Measurements from ENCODE around the gene PPP3CA.

The PPP3CA gene

GRCh38 chr4:101081695-101082369, 265.5 kb downstream of the PPP3CA start:
- DNase-seq, result no peak

- DNase-seq, result no peak
Measured at GRCh38 chr4:101081166-101081565, 266.2 kb downstream of the PPP3CA start.

- DNase-seq, result no peak
Measured at GRCh38 chr4:101078950-101079349, 268.4 kb downstream of the PPP3CA start.

GRCh38 chr4:101076032-101076431, 271.3 kb downstream of the PPP3CA start:
- no peak for DNase-seq

GRCh38 chr4:101075536-101075935, 271.8 kb downstream of the PPP3CA start:
- no peak for DNase-seq

GRCh38 chr4:101074326-101074725, 273.0 kb downstream of the PPP3CA start:
- no peak for DNase-seq

- DNase-seq, result no peak
Measured at GRCh38 chr4:101071241-101071640, 276.1 kb downstream of the PPP3CA start.

GRCh38 chr4:101068115-101068514, 279.2 kb downstream of the PPP3CA start:
- no peak for DNase-seq

GRCh38 chr4:101067383-101067782, 279.9 kb downstream of the PPP3CA start:
- DNase-seq, result no peak

- DNase-seq, result no peak
Measured at GRCh38 chr4:101066626-101067170, 280.6 kb downstream of the PPP3CA start.

GRCh38 chr4:101065935-101066485, 281.3 kb downstream of the PPP3CA start:
- no peak for DNase-seq

- no peak for DNase-seq
Measured at GRCh38 chr4:101065346-101065745, 282.0 kb downstream of the PPP3CA start.

GRCh38 chr4:101064541-101065180, 282.7 kb downstream of the PPP3CA start:
- no peak for DNase-seq

GRCh38 chr4:101055392-101055791, 291.9 kb downstream of the PPP3CA start:
- no peak for DNase-seq

GRCh38 chr4:101050837-101051205, 296.5 kb downstream of the PPP3CA start:
- DNase-seq, result no peak

GRCh38 chr4:101050088-101050836, 297.1 kb downstream of the PPP3CA start:
- no peak for DNase-seq

GRCh38 chr4:101049549-101050001, 297.8 kb downstream of the PPP3CA start:
- DNase-seq, result no peak

- no peak for DNase-seq
Measured at GRCh38 chr4:101044766-101045165, 302.6 kb downstream of the PPP3CA start.

- no peak for DNase-seq
Measured at GRCh38 chr4:101042847-101043246, 304.5 kb downstream of the PPP3CA start.

- DNase-seq, result no peak
Measured at GRCh38 chr4:101040776-101041175, 306.6 kb downstream of the PPP3CA start.

GRCh38 chr4:101039367-101039766, 308.0 kb downstream of the PPP3CA start:
- peak; percentile 32 to 37 for DNase-seq

- DNase-seq, result no peak
Measured at GRCh38 chr4:101037938-101038413, 309.4 kb downstream of the PPP3CA start.

GRCh38 chr4:101037249-101037648, 310.1 kb downstream of the PPP3CA start:
- no peak for DNase-seq

Measured in stimulated activated CD4-positive, alpha-beta T cell treated with anti-CD3 and anti-CD28 coated beads, Interleukin-2, amount 100 ng/mL, for 48 hours (primary cell).